GM18502 (cell line): ENCODE measurements around the gene SLC46A1.

Experiments used
- ATAC-seq: cut with Tn5 transposase; IDR thresholded peaks from one replicate; pipeline ENCODE4 v1.9.1; 2021; ENCODE audit warnings: mild to moderate bottlenecking; ENCODE audit not compliant: unreplicated experiment, poor library complexity

The SLC46A1 gene

DNA sequence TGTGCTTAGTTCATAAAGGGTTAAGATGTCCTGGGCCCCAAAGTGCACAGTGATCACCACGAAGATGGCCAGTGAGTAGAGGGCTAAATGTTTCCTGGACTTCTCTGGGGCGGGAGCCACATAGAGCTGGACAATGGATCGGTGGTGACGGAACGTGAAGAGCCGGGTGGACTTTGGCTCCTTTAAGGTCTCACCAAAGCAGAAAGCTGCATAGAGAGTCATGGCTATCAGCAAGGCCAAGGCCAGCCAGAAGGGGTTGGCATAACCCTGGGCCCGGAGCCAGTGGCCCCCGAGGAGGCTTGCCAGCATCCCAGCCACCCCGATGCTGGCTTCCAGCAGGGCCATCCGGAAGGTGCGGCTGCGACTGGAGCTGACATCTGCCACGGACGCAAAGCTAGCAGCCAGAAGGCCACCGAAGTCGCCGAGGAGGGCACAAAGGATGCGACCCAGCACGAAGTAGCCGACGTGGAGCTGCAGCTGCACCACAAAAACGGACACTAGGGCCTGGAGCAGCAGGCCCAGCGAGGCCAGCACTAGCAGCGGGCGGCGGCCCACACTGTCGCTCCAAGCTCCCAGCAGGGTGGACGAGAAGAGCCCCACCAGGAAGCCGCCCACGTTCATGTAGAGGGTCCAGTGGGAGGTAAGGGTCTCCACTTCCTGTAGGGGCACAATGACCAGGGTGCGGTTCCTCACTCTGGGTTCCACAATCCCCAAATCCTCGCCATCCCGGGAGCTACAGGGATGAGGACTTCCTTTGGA is 1.0 kb downstream of the SLC46A1 start:
- no peak for ATAC-seq

DNA sequence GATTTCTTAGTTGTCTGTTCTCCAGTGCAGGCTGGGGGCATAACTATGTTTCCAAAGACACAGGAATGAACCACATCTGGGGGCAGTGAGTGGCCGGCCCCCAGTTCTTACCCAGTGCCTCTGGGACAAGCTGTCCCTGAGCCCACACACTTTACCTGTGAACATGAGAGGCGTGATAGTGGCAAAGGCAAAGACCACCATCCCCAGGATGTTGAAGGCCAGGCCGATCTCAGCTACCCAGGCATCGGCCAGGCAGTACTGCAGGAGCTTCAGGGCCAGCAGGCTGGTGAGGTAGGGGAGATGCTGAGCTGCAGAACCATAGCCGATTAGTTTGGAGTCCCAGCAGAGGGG is 1.6 kb downstream of the SLC46A1 start:
- ATAC-seq = no peak

DNA sequence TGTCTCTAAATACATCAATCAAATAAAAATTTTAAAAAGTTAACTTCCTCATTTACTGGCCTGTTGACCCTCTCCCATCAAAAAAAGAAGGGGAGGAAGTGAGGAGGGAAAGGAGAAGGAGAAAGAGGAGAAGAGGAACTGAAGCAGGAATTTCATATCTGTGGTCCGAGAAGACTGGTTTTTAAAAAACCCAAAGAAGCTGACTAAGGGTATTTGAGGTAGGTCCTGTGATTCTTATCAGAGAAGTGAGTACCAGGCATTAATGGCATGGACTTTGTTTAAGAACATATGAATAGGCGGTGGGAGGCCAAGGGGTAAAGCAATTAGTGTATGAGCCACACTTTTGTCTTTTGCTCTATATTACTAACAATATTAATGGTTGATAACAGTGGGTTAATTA is 2.0 kb downstream of the SLC46A1 start:
- no peak for ATAC-seq

DNA sequence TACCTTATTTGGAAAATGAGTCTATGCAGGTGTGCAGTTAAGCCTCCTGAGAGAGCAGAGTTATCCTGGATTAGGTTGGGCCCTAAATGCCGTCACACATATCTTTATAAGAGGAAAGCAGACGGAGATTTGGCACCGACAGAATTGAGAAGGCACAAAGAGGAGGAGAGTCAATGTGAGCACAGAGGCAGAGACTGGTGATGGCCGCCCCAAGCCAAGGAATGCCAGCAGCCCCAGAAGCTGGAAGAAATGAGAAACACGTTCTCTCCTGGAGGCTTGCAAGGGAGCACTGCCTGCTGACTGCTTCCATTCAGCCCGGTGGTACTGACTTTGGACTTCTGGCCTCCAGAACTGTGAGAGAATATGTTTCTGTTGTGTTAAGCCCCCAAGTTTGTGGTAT is 3.2 kb downstream of the SLC46A1 start:
- ATAC-seq = no peak

DNA sequence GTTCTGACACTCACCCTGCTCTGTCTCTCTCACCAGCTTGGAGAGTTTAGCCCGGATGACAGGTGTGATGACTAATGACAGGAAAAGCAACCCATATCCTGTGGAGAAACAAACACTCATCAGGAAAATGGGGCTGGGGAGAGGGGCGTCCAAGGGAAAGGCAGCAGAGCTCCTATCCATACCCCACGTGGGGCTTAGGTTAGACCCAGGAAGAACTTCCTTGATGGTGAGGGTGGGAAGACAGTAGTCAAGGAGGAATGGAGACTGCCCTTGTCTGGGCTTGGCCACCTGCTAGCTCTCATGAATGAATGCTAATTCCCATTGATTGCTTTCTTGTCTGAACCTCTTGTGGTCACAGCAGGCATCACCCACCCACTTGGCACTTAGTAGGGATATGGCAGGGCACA is 3.8 kb downstream of the SLC46A1 start:
- no peak for ATAC-seq

DNA sequence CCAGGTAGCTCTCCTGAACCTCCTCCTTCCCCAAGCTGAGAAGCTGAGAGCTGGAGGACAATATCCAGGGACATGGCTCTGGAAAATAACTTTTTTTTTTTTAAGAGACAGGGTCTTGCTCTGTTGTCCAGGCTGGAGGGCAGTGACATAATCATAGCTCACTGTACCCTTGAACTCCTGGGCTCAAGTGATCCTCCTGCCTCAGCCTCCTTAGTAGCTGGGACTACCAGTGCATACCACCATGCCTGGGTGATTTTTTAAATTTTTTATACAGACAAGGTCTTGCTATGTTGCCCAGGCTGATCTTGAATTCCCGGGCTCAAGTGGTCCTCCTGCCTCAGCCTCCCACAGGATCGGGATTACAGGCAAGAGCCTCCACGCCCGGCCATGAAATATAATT is 6.2 kb downstream of the SLC46A1 start:
- ATAC-seq = no peak

DNA sequence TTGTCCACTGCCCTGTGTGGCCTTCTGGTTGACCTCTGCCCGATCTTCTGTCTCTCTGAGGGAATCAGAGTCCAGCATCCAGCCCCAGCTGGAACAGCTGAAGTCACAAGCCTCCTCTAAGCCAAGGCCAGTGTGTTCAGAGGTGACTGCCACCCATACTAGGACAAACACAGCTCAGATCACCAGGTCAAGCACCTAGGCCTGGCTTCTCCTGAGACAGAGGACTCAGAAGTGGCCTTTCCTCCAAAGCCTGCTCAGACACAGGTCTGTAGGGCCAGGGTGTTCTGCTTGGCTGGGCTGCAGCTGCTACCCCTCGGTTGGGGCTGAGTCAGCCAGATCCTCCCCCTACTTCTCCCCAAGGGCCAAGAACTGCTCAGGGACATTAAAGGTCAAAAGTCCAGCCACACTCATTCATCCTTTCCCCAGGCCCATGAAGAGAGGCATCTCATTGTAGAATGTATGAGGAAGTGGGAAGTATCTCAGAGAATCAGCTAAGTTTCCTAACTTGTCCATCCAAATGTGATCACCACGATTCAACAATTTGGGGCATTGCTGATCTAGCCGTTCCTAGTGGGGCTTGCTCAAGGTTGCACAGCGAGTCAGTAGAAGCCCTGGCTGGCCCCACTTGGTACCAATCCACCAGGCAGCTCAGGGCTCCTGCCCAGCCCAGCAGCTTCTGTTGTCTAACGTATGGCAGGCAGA is 7.6 kb downstream of the SLC46A1 start:
- ATAC-seq = no peak

DNA sequence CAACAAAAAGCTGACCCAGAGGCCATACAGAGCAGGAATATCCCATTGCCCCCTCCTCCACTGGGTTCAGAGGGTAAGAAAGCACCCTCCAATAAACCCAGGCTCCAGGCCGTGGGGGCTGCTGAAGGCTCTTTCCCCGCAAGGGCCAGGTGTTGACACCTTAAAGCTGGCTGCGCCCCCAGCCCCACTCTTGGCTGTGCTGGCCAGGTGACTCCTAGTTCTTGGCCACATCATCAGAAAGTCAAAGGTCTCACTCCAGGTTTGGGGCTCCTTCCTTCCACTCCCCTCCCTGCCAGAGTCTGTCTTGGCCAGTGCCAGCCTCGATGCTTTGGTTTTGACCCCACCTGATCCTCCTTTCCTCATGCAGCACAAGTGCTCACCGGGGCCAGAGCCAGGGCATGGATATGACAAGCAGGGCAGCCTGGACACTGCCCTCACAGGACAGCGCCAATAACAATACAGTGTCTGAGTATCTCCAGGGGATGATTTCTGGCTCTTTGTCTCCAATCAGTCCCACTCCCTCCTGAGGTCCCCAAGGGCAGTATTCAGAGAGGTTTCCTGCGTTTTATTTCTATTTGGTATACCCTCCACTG is 8.2 kb downstream of the SLC46A1 start:
- ATAC-seq = no peak

DNA sequence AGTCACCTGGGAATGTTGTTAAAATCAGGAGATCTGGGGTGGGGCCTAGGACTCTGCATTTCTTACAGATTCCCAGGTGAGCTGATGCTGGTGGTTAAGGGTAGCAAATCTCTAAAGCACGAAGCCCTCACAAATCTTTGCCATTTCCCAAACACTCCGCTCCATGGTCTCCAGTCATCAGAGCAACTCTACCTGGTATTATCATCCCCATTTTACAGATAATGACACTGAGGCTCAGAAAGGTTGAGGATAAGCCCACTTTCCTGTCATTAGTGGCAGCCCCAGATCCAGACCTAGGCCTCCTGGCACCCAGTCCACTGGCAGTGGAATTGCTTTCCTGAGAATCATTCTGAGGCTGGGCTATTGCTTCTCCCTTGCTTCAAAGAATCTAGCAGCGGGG is 8.7 kb downstream of the SLC46A1 start:
- ATAC-seq = no peak

DNA sequence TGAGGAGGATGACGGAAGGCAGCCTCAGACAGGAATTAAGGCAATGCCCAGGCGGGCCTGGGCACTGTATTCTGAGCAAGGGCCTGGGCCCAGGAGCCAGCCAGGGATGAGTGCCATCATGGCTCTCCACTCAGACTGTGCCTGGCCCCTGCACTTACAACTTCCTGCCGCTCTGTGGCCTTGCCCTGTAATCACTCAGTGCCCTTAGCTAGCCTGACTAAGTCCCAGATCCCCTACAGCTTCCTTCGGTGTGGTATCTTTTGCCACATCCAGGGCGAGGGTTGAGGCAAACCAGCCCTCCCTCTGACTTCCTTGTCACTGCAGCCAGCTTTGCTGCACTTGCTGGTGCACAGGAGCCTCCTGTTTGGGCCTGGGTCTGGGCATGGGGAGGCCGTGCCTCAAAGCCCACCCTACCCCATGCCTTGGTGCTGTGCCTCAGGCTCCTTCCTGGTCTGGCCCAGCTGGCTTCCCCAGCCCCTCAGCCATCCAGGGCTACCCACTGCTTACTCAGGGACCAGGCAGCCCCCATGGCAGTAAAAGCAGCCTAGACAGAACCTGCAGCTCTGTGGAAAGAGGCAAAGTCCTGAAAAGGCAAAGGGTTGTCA is 9.3 kb downstream of the SLC46A1 start:
- no peak for ATAC-seq

DNA sequence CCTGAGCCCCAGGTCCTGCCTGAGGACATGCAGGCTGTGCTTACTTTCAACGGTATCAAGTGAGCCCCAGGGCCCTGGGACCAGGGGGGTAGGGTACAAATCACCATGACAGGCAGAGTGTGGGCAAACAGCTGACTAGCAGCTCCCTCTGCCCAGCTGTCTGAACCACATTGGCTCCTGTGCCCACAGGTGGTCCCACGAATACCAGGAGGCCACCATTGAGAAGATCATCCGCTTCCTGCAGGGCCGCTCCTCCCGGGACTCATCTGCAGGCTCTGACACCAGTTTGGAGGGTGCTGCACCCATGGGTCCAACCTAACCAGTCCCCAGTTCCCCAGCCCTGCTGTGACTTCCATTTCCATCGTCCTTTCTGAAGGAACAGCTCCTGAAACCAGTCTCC is 10.0 kb downstream of the SLC46A1 start:
- ATAC-seq = no peak

DNA sequence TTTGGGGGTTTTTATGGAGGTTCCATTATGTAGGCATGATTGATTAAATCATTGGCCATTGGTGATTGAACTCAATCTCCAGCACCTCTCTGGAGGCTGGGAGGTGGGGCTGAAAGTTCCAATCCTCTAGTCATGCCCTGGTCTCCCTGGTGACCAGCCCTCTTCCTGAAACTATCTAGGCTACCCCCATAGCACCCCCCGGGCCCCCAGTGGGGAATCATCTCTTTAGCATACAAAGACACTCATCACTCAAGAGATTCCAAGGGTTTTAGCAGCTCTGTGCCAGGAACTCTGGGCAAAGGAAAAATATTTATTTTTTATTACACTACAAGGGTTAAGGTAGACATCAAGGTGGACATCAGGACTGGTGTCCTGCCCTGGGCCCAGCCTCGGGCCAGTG is 10.6 kb downstream of the SLC46A1 start:
- ATAC-seq = no peak

DNA sequence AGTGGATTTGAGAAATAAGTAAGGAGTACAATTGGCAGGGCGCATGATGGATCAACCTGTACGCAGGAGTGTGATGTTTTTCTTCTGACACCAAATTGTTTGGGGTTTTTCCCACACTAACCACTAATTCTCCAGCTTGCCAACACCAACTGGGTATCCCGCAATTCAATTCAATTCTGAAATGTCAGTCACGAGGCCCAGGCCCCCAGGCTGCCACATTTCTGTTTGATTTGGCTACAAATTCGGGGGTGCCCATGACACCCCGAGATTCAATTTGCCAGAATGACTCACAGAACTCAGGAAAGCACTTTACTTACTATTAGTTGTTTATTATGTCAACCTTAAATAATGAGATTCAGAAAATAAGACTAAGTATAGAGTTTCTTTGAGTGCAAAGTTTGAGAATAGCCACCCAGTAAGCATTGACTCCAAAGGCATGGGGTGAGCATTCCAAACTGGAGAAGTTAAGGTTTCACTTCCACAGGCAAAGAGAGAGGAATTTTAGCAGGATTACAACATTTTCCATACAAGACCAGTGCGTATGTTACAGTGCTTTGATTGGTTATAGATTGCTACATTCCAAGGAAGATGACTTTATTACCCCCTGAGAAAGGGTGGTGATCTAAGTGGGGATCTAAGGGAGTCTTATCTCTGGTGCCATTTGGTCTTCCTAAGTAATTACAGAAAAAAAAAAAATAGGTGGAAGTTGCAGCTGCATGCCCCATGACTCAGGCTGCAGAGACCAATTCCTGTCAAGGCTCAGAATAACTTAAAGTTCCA is 11.5 kb downstream of the SLC46A1 start:
- no peak for ATAC-seq

DNA sequence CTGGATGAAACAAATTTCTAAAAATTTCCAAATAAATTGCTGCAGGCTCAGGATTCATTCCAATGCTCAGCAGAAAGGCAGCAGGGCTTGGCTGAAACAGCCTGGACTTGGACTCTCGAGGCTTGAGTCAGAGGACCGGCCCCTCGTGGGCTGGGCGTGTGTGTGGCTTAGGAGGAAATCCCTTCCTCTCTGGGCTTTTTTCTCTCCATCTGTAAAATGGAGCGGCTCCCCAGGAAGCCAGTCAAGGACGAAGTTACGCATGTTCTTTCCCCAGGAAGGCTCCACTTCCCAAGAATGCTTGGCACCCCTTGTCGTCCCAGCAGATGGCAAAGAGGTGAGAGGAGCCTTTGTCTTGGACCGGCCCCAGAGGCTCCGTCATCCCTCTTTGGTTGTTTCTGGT is 13.5 kb downstream of the SLC46A1 start:
- no peak for ATAC-seq

DNA sequence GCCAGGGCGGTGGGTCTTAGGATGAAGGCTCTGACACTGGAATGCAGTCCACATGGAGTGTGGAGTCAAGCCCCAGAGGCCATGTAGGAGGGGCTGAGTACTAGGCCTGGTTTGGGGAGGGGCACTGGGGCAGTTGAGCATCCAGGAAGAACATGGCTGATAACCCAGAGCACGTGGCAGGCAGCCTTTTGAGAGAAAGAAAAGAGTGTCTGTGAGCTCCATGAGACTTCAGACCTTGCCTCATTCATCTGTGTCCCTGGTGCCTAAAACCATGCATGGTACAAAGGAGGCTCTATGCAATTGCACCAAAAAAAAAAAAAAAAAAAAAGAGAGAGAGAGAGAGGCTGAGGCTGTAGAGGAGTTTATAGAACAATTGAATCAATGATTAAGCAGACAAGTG is 14.6 kb downstream of the SLC46A1 start:
- no peak for ATAC-seq

DNA sequence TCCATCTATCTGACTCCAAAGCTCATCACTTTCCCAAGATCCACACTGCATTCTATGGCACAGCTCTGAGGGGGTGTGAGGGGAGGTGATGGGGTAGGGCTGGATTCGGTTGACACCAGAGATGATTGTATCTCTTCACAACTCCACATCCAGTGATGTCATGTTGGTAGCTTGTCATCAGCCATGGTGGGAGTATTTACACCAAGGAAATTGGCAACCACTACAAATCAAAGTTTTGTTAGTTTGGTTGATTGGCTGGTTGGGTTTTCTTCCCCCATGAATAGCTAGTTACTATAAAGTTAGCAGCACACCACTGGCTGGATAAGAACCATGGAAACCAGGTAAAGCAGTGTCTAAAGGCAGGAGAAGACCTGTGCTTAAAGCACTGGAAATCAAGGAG is 15.0 kb downstream of the SLC46A1 start:
- ATAC-seq = no peak

DNA sequence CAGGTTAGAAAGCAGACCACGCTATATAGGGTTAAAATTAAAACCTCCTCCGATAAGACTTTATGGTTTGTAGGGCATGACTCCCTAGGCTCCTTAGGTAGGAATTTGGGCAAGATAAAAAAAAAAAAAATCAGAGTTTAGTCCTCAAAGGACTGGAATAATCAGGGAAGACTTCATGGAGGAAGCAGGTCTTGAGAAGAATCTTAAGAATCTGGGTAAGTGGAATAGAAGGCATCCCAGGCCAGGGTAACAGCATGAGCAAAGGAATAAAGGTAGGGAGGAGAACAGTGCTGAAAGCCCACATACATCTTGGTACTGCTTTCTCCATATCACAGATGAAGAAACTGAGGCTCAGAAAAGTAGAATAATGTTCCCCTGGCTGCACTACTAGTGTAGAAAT is 15.4 kb downstream of the SLC46A1 start:
- ATAC-seq = no peak

DNA sequence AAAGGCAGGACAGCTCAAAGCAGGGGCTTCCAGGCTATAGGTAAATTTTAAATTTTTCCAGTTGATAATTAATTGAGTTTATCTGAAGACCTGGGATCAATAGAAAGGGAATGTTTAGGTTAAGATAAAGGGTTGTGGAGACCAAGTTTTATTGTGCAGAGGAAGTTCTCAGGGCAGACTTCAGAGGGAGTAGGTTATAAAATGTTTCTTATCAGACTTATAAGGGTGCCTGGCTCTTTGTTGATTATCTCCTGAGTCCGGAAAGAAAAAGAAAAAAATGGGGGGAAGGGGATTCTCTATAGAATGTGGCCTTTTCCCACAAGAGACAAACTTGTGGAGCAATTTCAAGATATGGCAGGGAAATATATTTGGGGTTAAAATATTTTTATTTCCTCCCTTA is 15.9 kb downstream of the SLC46A1 start:
- ATAC-seq = no peak

DNA sequence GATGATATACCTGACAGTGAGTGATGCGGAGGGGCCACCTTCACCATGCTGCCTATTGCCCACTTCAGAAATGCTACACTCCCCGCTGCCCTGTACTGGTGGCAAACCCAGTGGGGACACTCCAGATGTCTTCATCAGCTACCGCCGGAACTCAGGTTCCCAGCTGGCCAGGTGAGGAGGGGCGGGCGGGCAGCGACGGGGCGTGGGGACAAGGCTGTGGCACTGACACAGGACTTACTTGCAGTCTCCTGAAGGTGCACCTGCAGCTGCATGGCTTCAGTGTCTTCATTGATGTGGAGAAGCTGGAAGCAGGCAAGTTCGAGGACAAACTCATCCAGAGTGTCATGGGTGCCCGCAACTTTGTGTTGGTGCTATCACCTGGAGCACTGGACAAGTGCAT is 17.9 kb downstream of the SLC46A1 start:
- ATAC-seq = no peak

DNA sequence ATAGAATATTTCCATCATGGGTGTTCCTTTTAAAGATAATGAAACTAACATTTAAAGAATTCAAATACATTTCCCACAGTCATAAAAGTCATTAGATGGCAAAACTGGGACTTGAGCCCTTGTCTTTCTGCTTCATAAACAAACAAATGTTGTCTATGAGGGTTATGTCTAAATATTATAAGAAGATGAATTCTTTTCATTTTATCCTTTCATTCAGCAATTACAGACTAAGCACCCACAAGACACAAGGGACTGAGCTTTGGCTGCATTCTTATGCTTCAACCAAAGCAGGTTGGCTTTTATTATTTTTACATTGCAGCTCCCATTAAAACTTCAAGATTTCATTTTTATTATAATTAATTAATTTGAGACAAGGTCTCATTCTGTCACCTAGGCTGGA is 19.6 kb downstream of the SLC46A1 start:
- ATAC-seq = no peak

DNA sequence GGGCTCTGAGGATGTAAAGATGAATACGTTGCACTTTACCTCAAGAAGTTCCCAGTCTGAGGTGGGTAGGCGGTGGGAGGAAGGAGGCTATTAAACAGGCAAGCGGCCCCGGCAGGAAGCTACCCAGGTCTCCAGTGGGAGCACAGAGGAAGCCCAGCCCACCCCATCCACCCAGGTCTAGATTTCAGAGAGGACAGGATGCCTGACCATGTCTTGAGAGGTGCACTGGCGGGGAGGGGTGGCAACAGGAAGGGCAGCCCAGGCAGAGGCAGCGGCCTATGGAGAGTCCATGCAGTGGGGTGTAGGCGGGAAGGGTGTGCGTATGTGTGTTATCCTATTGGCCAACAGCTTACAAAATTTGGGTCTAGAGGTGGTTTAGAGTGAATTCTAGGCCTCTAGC is 20.6 kb downstream of the SLC46A1 start:
- no peak for ATAC-seq
